Measurements from ENCODE around the gene FLNB.

FLNB gene

GRCh38 chr3:57977818-57978235, 30.4 kb upstream of the FLNB start:
- H2AFZ ChIP-seq (ENCODE audit: low read length) = peak overlapping the region; percentile 13; the same call in 1 of the 2 replicates
- H3K36me3 ChIP-seq (ENCODE audit: insufficient read depth, low read length) = no peaks in the 10 kb centered on the region
- H3K4me1 ChIP-seq (ENCODE audit: insufficient read depth, low read length, poor library complexity, severe bottlenecking) = peaks cover 18% of the 10 kb centered on the region
- H3K4me2 ChIP-seq (ENCODE audit: low read depth, low read length, poor library complexity, severe bottlenecking) = peak overlapping the region; percentile 19
- peaks cover 4% of the 10 kb centered on the region; the same call in 1 of the 2 replicates for H3F3A ChIP-seq (ENCODE audit: low read depth)
- no peaks in the 10 kb centered on the region for H3K9me3 ChIP-seq (ENCODE audit: insufficient read depth, low read depth, low read length)
- no peaks in the 10 kb centered on the region for H4K20me1 ChIP-seq (ENCODE audit: insufficient read depth, low read length, poor library complexity, severe bottlenecking)
- no peak overlapping the region for H3K4me3 ChIP-seq (ENCODE audit: low read length, poor library complexity, severe bottlenecking)
- no peaks in the 10 kb centered on the region for H3K79me2 ChIP-seq (ENCODE audit: insufficient read depth, low read length)
- no peak overlapping the region for H3K9ac ChIP-seq (ENCODE audit: low read depth, low read length, poor library complexity, severe bottlenecking)
- H3K27me3 ChIP-seq (ENCODE audit: insufficient read depth, low read length, poor library complexity, severe bottlenecking) = no peaks in the 10 kb centered on the region
- TF ChIP-seq, protein P1, sequence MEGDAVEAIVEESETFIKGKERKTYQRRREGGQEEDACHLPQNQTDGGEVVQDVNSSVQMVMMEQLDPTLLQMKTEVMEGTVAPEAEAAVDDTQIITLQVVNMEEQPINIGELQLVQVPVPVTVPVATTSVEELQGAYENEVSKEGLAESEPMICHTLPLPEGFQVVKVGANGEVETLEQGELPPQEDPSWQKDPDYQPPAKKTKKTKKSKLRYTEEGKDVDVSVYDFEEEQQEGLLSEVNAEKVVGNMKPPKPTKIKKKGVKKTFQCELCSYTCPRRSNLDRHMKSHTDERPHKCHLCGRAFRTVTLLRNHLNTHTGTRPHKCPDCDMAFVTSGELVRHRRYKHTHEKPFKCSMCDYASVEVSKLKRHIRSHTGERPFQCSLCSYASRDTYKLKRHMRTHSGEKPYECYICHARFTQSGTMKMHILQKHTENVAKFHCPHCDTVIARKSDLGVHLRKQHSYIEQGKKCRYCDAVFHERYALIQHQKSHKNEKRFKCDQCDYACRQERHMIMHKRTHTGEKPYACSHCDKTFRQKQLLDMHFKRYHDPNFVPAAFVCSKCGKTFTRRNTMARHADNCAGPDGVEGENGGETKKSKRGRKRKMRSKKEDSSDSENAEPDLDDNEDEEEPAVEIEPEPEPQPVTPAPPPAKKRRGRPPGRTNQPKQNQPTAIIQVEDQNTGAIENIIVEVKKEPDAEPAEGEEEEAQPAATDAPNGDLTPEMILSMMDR (conservative IDR thresholded peaks at IDR 0.05; ENCODE audit: low read length) = no peak
- TF ChIP-seq EZH2phosphoT487 (IDR thresholded peaks at IDR 0.05; ENCODE audit: borderline replicate concordance) = no peak
- no peaks in the 10 kb centered on the region for H3K9me2 ChIP-seq (replicated peaks; ENCODE audit: low read depth, low read length)

DNA sequence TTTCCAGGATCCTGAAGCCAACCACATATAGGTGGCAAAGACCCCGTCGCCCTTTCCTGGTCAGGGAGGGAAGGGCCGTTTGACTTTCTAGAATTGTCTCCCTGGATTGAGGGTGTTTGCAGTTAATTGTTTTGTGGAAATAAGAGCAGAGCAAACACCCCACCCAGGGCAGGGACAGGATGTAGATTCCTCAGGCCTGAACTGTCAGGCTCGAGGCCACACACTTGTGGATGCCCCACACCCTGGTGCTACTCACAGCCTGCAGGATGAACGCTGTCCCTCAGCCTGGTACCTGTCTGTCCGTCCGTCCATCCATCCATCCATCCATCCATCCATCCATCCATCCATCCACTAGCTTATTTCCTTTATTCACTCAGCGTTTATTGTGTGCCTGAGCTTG, 29.9 kb upstream of the FLNB start:
- Histone ChIP-seq H3K9me2 (replicated peaks; ENCODE audit: low read depth, low read length) (no peaks in the 10 kb centered on the region), H3K9ac (ENCODE audit: low read depth, low read length, poor library complexity, severe bottlenecking) (no peak overlapping the region), H3K4me2 (ENCODE audit: low read depth, low read length, poor library complexity, severe bottlenecking) (peak overlapping the region; percentile 19), H3K4me1 (ENCODE audit: insufficient read depth, low read length, poor library complexity, severe bottlenecking) (peaks cover 23% of the 10 kb centered on the region), H3F3A (ENCODE audit: low read depth) (peaks cover 4% of the 10 kb centered on the region; the same call in 1 of the 2 replicates), H3K79me2 (ENCODE audit: insufficient read depth, low read length) (no peaks in the 10 kb centered on the region), H3K9me3 (ENCODE audit: insufficient read depth, low read depth, low read length) (no peaks in the 10 kb centered on the region), H3K27me3 (ENCODE audit: insufficient read depth, low read length, poor library complexity, severe bottlenecking) (no peaks in the 10 kb centered on the region), H4K20me1 (ENCODE audit: insufficient read depth, low read length, poor library complexity, severe bottlenecking) (no peaks in the 10 kb centered on the region), H2AFZ (ENCODE audit: low read length) (peak overlapping the region; percentile 13; the same call in 1 of the 2 replicates), H3K4me3 (ENCODE audit: low read length, poor library complexity, severe bottlenecking) (no peak overlapping the region), H3K36me3 (ENCODE audit: insufficient read depth, low read length) (no peaks in the 10 kb centered on the region)
- no peak for TF ChIP-seq EZH2phosphoT487 (IDR thresholded peaks at IDR 0.05; ENCODE audit: borderline replicate concordance)
- TF ChIP-seq, protein P1 (conservative IDR thresholded peaks at IDR 0.05; ENCODE audit: low read length) = no peak

- H2AFZ ChIP-seq (ENCODE audit: low read length) = no peak overlapping the region
- no peaks in the 10 kb centered on the region for H4K20me1 ChIP-seq (ENCODE audit: insufficient read depth, low read length, poor library complexity, severe bottlenecking)
- no peaks in the 10 kb centered on the region for H3K36me3 ChIP-seq (ENCODE audit: insufficient read depth, low read length)
- peaks cover 4% of the 10 kb centered on the region; the same call in 1 of the 2 replicates for H3F3A ChIP-seq (ENCODE audit: low read depth)
- H3K9me2 ChIP-seq (replicated peaks; ENCODE audit: low read depth, low read length) = no peaks in the 10 kb centered on the region
- no peak for TF ChIP-seq EZH2phosphoT487 (IDR thresholded peaks at IDR 0.05; ENCODE audit: borderline replicate concordance)
- TF ChIP-seq, protein P1 (conservative IDR thresholded peaks at IDR 0.05; ENCODE audit: low read length) = no peak
- H3K4me2 ChIP-seq (ENCODE audit: low read depth, low read length, poor library complexity, severe bottlenecking) = no peak overlapping the region
- no peak overlapping the region for H3K9ac ChIP-seq (ENCODE audit: low read depth, low read length, poor library complexity, severe bottlenecking)
- H3K79me2 ChIP-seq (ENCODE audit: insufficient read depth, low read length) = no peaks in the 10 kb centered on the region
- no peaks in the 10 kb centered on the region for H3K27me3 ChIP-seq (ENCODE audit: insufficient read depth, low read length, poor library complexity, severe bottlenecking)
- peaks cover 41% of the 10 kb centered on the region for H3K4me1 ChIP-seq (ENCODE audit: insufficient read depth, low read length, poor library complexity, severe bottlenecking)
- H3K4me3 ChIP-seq (ENCODE audit: low read length, poor library complexity, severe bottlenecking) = no peak overlapping the region
- no peaks in the 10 kb centered on the region for H3K9me3 ChIP-seq (ENCODE audit: insufficient read depth, low read depth, low read length)
These were observed 27.8 kb upstream of the FLNB start for GRCh38 chr3:57980416-57980815.

All from Loucy (cell line).